ACHN (cell line): Measurements from ENCODE around the gene AGBL2.
"Not testable (repeated sequence)": the region's sequence is repeated elsewhere in the genome, so short reads cannot be mapped to it uniquely, and the experiment has no call there.

Source experiments
- DNase-seq: peaks from one replicate; pipeline ENCODE4 v3.0.0-alpha.2; 2015
- in situ Hi-C: cut with HindIII; loops from 2 replicates; pipeline ENCODE4 v1.10.0; 2017; ENCODE audit warnings: low sequenced_read_pairs, low pct_ligation_motif_present, low pct_unique_long_range_greater_than_20kb

AGBL2 gene

GRCh38 chr11:47645500-47645899 lies 69.7 kb downstream of the AGBL2 start:
- in situ Hi-C loops = no loop called here
- DNase-seq = no peak

GRCh38 chr11:47642099-47642855 lies 72.9 kb downstream of the AGBL2 start, which contains the start of gene MTCH2:
Gene MTCH2, minus strand, starts transcription at chr11:47642559. Its CDS starts 94 bp downstream, at chr11:47642465.
- peak; percentile 93 for DNase-seq

GRCh38 chr11:47641600-47642098 lies 73.5 kb downstream of the AGBL2 start:
- in situ Hi-C loops = no loop called here
- DNase-seq = no peak

More at GRCh38 chr11:47642099-47642855, 72.9 kb downstream of the AGBL2 start, which contains the start of gene MTCH2:
- in situ Hi-C loops = no loop called here

- DNase-seq, in situ Hi-C loops: not testable (repeated sequence)
Observed at GRCh38 chr11:47640506-47640905, 74.7 kb downstream of the AGBL2 start.

- in situ Hi-C loops = not testable (repeated sequence)
Observed at GRCh38 chr11:47636331-47636730, 78.8 kb downstream of the AGBL2 start.

GRCh38 chr11:47631473-47631872 lies 83.7 kb downstream of the AGBL2 start:
- in situ Hi-C loops = no loop called here
- no peak for DNase-seq

More at GRCh38 chr11:47636331-47636730, 78.8 kb downstream of the AGBL2 start:
- DNase-seq = not testable (repeated sequence)

- in situ Hi-C loops = no loop called here
- no peak for DNase-seq
Observed at GRCh38 chr11:47628026-47628425, 87.1 kb downstream of the AGBL2 start.

- in situ Hi-C loops = no loop called here
- DNase-seq = no peak
Observed at GRCh38 chr11:47626234-47626633, 88.9 kb downstream of the AGBL2 start.

- in situ Hi-C loops = no loop called here
- no peak for DNase-seq
Observed at GRCh38 chr11:47620836-47621378, 94.3 kb downstream of the AGBL2 start.

- in situ Hi-C loops = no loop called here
- DNase-seq = no peak
Observed at GRCh38 chr11:47617417-47617809, 97.8 kb downstream of the AGBL2 start.

- in situ Hi-C loops = no loop called here
- peak; percentile 40 for DNase-seq
Observed at GRCh38 chr11:47616726-47617416, 98.3 kb downstream of the AGBL2 start.

GRCh38 chr11:47615249-47615648 lies 99.9 kb downstream of the AGBL2 start:
- in situ Hi-C loops = no loop called here
- DNase-seq = no peak

- in situ Hi-C loops = no loop called here
- DNase-seq = no peak
Observed at GRCh38 chr11:47611348-47611794, 103.8 kb downstream of the AGBL2 start.

GRCh38 chr11:47609675-47610074 lies 105.5 kb downstream of the AGBL2 start:
- in situ Hi-C loops = no loop called here
- no peak for DNase-seq
